Fibroblast of skin of abdomen (primary cell): ENCODE results near the gene RNF208.

Source experiments
- DNase-seq: peaks from one replicate; pipeline ENCODE4 v3.0.0-alpha.2; 2013

Gene RNF208

GRCh38 chr9:137211532-137211931 is 10.5 kb downstream of the RNF208 start:
- DNase-seq = no peak

GRCh38 chr9:137206602-137207001 is 15.4 kb downstream of the RNF208 start:
- no peak for DNase-seq

GRCh38 chr9:137205126-137206069 is 16.6 kb downstream of the RNF208 start, which contains the start of the genes NDOR1 and TMEM203:
TSS of gene NDOR1 (plus strand) at chr9:137205700. CDS start at chr9:137205778, 78 bp downstream.
TSS of gene TMEM203 (minus strand) at chr9:137205648. CDS start at chr9:137205414, 234 bp downstream.
- DNase-seq = peak; percentile 85

GRCh38 chr9:137204731-137205125 is 17.3 kb downstream of the RNF208 start:
- no peak for DNase-seq

GRCh38 chr9:137202966-137203365 is 19.1 kb downstream of the RNF208 start:
- no peak for DNase-seq

- no peak for DNase-seq
Observed at GRCh38 chr9:137201205-137201868, 20.7 kb downstream of the RNF208 start.

- DNase-seq = peak; percentile 99
Observed at GRCh38 chr9:137200311-137201204, 21.5 kb downstream of the RNF208 start, which contains the start of gene TPRN. TSS of gene TPRN (minus strand) at chr9:137200741. CDS start at chr9:137200711, 30 bp downstream.

GRCh38 chr9:137199411-137200121 is 22.5 kb downstream of the RNF208 start:
- DNase-seq = no peak

- DNase-seq = no peak
Observed at GRCh38 chr9:137198902-137199283, 23.1 kb downstream of the RNF208 start.

- DNase-seq = no peak
Observed at GRCh38 chr9:137198051-137198901, 23.8 kb downstream of the RNF208 start.

- DNase-seq = no peak
Observed at GRCh38 chr9:137195525-137196220, 26.4 kb downstream of the RNF208 start.

GRCh38 chr9:137194909-137195308 is 27.1 kb downstream of the RNF208 start:
- no peak for DNase-seq

GRCh38 chr9:137194388-137194787 is 27.7 kb downstream of the RNF208 start:
- no peak for DNase-seq

- no peak for DNase-seq
Observed at GRCh38 chr9:137193771-137194170, 28.3 kb downstream of the RNF208 start.

GRCh38 chr9:137192859-137193258 is 29.2 kb downstream of the RNF208 start:
- DNase-seq = no peak

GRCh38 chr9:137192448-137192780 is 29.6 kb downstream of the RNF208 start:
- no peak for DNase-seq

GRCh38 chr9:137191691-137192447 is 30.2 kb downstream of the RNF208 start:
- DNase-seq = no peak

- DNase-seq = no peak
Observed at GRCh38 chr9:137191245-137191644, 30.8 kb downstream of the RNF208 start.

GRCh38 chr9:137190315-137190856 is 31.7 kb downstream of the RNF208 start:
- no peak for DNase-seq
